Karpas-422 (cell line): ENCODE measurements around the gene MAMLD1. TPM values are rescaled to one million over a fixed set of nuclear protein-coding genes. Genes with fewer than 3 reads are reported as not detected.
A peak's percentile ranks its signal among the peaks of the same experiment; 100 is the strongest.

Experiments
- DNase-seq: peaks from one replicate; pipeline ENCODE4 v3.0.0-alpha.2; 2015
- H2AFZ ChIP-seq: fragments of 200-600 bp; sonication (generic); 2 replicates; pipeline ENCODE4 v1.6.1; 2014; ENCODE audit warnings: antibody characterized with exemption, low read length, mixed read lengths
- H3K27ac ChIP-seq: fragments of 200-600 bp; sonication (generic); 2 replicates; pipeline ENCODE4 v1.5.1; 2014; ENCODE audit warnings: mild to moderate bottlenecking, low read length, moderate library complexity
- H3K27me3 ChIP-seq: fragments of 200-600 bp; sonication (generic); 2 replicates; pipeline ENCODE4 v1.6.1; 2014; ENCODE audit warnings: low read length, mixed read lengths
- H3K36me3 ChIP-seq: fragments of 200-600 bp; sonication (generic); 2 replicates; pipeline ENCODE4 v1.6.1; 2014; ENCODE audit warnings: low read length, mixed read lengths; ENCODE audit not compliant: insufficient read depth
- H3K4me1 ChIP-seq: fragments of 200-600 bp; sonication (generic); 2 replicates; pipeline ENCODE4 v1.6.1; 2014; ENCODE audit warnings: mild to moderate bottlenecking, low read length, mixed read lengths
- H3K4me2 ChIP-seq: fragments of 200-600 bp; sonication (generic); 2 replicates; pipeline ENCODE4 v1.6.1; 2014; ENCODE audit warnings: low read length, low read depth, mild to moderate bottlenecking; ENCODE audit not compliant: poor library complexity, severe bottlenecking
- H3K4me3 ChIP-seq: fragments of 200-600 bp; sonication (generic); 2 replicates; pipeline ENCODE4 v1.5.1; 2014; ENCODE audit warnings: mild to moderate bottlenecking, antibody characterized with exemption, low read length, mixed read lengths
- H3K79me2 ChIP-seq: fragments of 200-600 bp; sonication (generic); 2 replicates; pipeline ENCODE4 v1.6.1; 2014; ENCODE audit warnings: mild to moderate bottlenecking, low read length, mixed read lengths
- H3K9ac ChIP-seq: fragments of 200-600 bp; sonication (generic); 2 replicates; pipeline ENCODE4 v1.6.0; 2014; ENCODE audit warnings: low read length
- H3K9me2 ChIP-seq: fragments of 200-600 bp; sonication (generic), shearing (Covaris generic); replicated peaks from 2 replicates; pipeline ENCODE4 v1.6.0; 2014; ENCODE audit warnings: mild to moderate bottlenecking, low read length, moderate library complexity; ENCODE audit not compliant: insufficient read depth
- H3K9me3 ChIP-seq: fragments of 300-700, 200-600 bp; sonication (generic); 2 replicates; pipeline ENCODE4 v1.6.1; 2014; ENCODE audit warnings: low read length, mixed read lengths
- H4K20me1 ChIP-seq: fragments of 200-600 bp; sonication (generic); 2 replicates; pipeline ENCODE4 v1.6.1; 2014; ENCODE audit warnings: mild to moderate bottlenecking, antibody characterized with exemption, low read length, low read depth; ENCODE audit not compliant: insufficient read depth
- total RNA-seq: library from RNA; depleted of rRNA; stranded (reverse); fragments of >200 nt; shearing (Covaris generic); gene quantifications from 2 replicates; pipeline ENCODE4 v1.2.3, GENCODE V29; 2014; ENCODE audit warnings: low replicate concordance

MAMLD1 gene
- total RNA-seq, 1 experiment from 2014 or later: 37.8 TPM

- Histone ChIP-seq H3K79me2 (peaks cover 8% of the 10 kb centered on the region), H3K27ac (no peak overlapping the region), H3K4me2 (no peak overlapping the region), H3K9me2 (no peaks in the 10 kb centered on the region), H2AFZ (no peak overlapping the region), H3K4me3 (no peak overlapping the region), H3K9ac (no peak overlapping the region), H3K36me3 (no peaks in the 10 kb centered on the region), H3K4me1 (peaks cover 14% of the 10 kb centered on the region), H3K9me3 (no peaks in the 10 kb centered on the region), H4K20me1 (0 out of 2 replicates have a peak, but pooled peaks cover 4% of the 10 kb centered on the region), H3K27me3 (no peaks in the 10 kb centered on the region)
- no peak for DNase-seq
Observed at GRCh38 chrX:150358651-150359050, 4.5 kb upstream of the MAMLD1 start.

GRCh38 chrX:150360331-150360730 lies 2.8 kb upstream of the MAMLD1 start:
- Histone ChIP-seq H4K20me1 (0 out of 2 replicates have a peak, but pooled peaks cover 4% of the 10 kb centered on the region), H3K9ac (no peak overlapping the region), H3K4me1 (peaks cover 14% of the 10 kb centered on the region), H2AFZ (no peak overlapping the region), H3K27ac (no peak overlapping the region), H3K4me3 (no peak overlapping the region), H3K79me2 (peaks cover 22% of the 10 kb centered on the region), H3K9me2 (no peaks in the 10 kb centered on the region), H3K9me3 (no peaks in the 10 kb centered on the region), H3K36me3 (no peaks in the 10 kb centered on the region), H3K4me2 (no peak overlapping the region), H3K27me3 (no peaks in the 10 kb centered on the region)
- no peak for DNase-seq

DNA sequence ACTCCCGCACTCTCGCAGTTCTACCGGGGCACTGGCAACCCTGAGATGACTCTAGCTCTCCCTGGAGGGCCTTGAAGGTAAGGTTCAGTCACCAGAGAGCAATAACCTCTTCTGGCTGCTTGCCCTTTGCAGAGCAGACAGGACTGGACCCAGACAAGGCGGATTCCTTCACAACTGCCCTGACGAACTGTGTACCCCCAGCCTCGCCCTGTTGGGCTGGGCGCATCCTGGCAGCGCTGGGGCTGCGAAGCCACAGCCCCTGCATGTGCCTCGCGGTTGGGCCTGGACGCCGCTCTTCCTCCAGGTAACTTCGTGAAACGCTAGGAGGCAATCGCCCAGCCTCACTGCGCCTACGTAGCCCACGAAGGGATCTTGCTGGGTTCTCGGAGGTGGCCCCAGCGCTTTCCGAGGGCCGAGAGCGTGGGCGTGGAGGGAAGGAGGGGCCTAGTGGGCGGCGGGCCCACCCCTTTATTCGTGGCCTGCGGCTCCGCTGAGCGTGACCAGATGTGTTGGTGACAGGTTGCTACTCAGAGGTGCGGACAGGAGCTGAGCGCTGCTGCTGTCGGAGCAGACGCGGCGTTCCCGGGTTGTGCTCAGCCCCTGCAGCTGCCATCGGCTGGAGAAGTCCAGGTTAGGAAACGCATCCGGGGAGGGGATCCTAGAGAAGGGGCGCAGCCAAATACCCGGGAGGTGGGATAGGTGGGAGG lies 1.9 kb upstream of the MAMLD1 start:
- Histone ChIP-seq H3K27me3 (no peaks in the 10 kb centered on the region), H2AFZ (no peak overlapping the region), H3K4me3 (peak overlapping the region; percentile 80; the same call in 1 of the 2 replicates), H3K4me2 (peak overlapping the region; percentile 81), H4K20me1 (0 out of 2 replicates have a peak, but pooled peaks cover 4% of the 10 kb centered on the region), H3K4me1 (peaks cover 22% of the 10 kb centered on the region), H3K9me2 (no peaks in the 10 kb centered on the region), H3K79me2 (peaks cover 31% of the 10 kb centered on the region), H3K9me3 (no peaks in the 10 kb centered on the region), H3K9ac (peak overlapping the region; percentile 96; the same call in 1 of the 2 replicates), H3K27ac (no peak overlapping the region), H3K36me3 (peaks cover 5% of the 10 kb centered on the region)
- DNase-seq: peak; percentile 65

GRCh38 chrX:150361777-150362351 lies 1.3 kb upstream of the MAMLD1 start:
- peak overlapping the region; percentile 96 for H3K9ac ChIP-seq
- peaks cover 12% of the 10 kb centered on the region for H3K36me3 ChIP-seq
- DNase-seq: no peak
- H3K4me2 ChIP-seq: peak overlapping the region; percentile 81
- H3K9me2 ChIP-seq: no peaks in the 10 kb centered on the region
- H3K4me3 ChIP-seq: peak overlapping the region; percentile 80
- H4K20me1 ChIP-seq: 0 out of 2 replicates have a peak, but pooled peaks cover 4% of the 10 kb centered on the region
- H3K9me3 ChIP-seq: no peaks in the 10 kb centered on the region; the same call in 1 of the 2 replicates
- H3K27ac ChIP-seq: no peak overlapping the region
- peaks cover 37% of the 10 kb centered on the region for H3K79me2 ChIP-seq
- H3K4me1 ChIP-seq: peaks cover 29% of the 10 kb centered on the region
- H3K27me3 ChIP-seq: no peaks in the 10 kb centered on the region
- no peak overlapping the region for H2AFZ ChIP-seq

DNA sequence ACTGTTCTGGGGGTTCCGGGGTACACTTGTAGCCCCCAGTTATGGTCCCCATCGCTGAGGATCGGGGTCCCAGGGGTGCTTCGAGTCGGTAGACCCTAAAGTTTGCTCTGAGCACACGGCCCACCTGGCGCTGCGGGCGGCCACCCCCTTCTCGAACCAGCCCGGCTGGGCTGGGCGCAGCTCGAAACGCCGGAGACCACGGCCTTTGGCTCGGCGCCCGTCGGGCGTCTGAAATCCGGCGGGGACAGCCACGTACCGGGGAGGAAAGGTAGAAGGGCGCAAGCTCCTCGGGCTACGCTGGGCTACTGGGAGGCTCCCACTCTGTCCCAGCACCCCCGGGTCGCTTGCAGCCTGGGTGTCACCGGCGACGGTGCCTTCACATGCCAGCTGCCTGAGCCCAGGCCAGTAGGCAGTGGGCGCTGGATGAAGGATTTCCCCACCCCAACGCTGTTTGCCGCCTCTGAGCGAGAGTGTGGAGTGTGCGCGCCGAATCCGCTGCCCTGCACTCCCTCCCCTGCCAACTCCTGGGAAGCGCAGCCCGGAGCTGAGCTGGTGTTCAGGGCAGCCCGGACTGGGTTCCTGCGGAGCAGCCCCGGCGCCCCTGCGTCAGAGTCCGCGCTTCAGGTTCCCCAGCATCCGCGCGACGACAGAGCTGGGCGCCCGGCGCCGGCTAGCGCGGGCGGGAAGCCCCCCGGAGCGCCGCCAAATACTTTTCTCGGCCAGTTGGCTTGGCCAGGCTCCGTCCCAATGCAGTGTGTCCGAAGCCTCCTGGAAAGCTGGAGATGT lies 637 bp downstream of the MAMLD1 start:
- H2AFZ ChIP-seq: no peak overlapping the region
- H3K9me3 ChIP-seq: no peaks in the 10 kb centered on the region; the same call in 1 of the 2 replicates
- peaks cover 17% of the 10 kb centered on the region for H3K36me3 ChIP-seq
- peaks cover 31% of the 10 kb centered on the region for H3K4me1 ChIP-seq
- H3K79me2 ChIP-seq: peaks cover 44% of the 10 kb centered on the region
- H3K9me2 ChIP-seq: no peaks in the 10 kb centered on the region
- H3K4me3 ChIP-seq: peak overlapping the region; percentile 80
- H3K9ac ChIP-seq: peak overlapping the region; percentile 96
- peak overlapping the region; percentile 81 for H3K4me2 ChIP-seq
- no peaks in the 10 kb centered on the region for H3K27me3 ChIP-seq
- peak overlapping the region; percentile 94 for H3K27ac ChIP-seq
- peak; percentile 73 for DNase-seq
- H4K20me1 ChIP-seq: 0 out of 2 replicates have a peak, but pooled peaks cover 4% of the 10 kb centered on the region

DNA sequence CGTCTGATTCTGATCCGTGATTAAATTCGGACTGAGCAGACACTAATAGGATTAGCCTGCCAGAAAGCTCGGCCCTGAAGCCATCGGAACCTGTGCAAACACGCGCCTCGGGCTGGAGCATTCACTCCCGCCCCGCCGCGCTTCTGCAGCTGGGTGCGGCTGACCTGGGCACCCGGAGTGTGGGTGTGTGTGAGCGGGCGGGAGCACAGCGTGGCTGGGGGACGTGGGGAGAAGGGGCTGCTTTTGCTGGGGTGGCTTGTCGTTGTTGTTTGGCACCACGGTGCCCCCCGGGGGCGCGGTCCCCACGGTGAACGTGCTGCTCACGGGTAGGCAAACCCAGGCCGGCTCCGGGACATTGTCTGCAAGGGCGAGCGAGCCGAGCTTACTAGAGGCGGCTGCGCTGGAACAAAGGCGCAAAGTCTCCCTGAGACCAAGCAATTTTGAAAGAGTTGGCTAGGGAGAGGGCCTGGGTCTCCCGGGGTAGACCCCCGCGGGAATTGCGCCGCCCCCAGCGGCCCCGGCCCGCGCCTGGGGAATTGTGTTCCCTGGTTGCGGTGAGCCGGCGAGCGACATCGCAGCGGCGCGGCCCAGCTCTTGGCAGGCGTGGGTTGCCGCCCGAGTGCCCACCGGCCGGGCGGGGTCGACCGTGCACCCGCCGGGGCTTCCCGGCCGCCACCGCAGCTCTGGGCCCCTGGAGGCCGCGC lies 1.4 kb downstream of the MAMLD1 start:
- H3K79me2 ChIP-seq: peaks cover 51% of the 10 kb centered on the region
- 0 out of 2 replicates have a peak, but pooled peaks cover 4% of the 10 kb centered on the region for H4K20me1 ChIP-seq
- H3K9ac ChIP-seq: peak overlapping the region; percentile 96
- H3K27me3 ChIP-seq: no peaks in the 10 kb centered on the region
- peak overlapping the region; percentile 94 for H3K27ac ChIP-seq
- peak overlapping the region; percentile 81 for H3K4me2 ChIP-seq
- no peaks in the 10 kb centered on the region; the same call in 1 of the 2 replicates for H3K9me3 ChIP-seq
- no peaks in the 10 kb centered on the region for H3K9me2 ChIP-seq
- H3K4me1 ChIP-seq: peaks cover 37% of the 10 kb centered on the region
- DNase-seq: peak; percentile 71
- peak overlapping the region; percentile 80 for H3K4me3 ChIP-seq
- H2AFZ ChIP-seq: no peak overlapping the region
- peaks cover 17% of the 10 kb centered on the region for H3K36me3 ChIP-seq

GRCh38 chrX:150365051-150365989 lies 2.2 kb downstream of the MAMLD1 start:
- no peaks in the 10 kb centered on the region for H3K27me3 ChIP-seq
- H3K9me3 ChIP-seq: no peaks in the 10 kb centered on the region; the same call in 1 of the 2 replicates
- DNase-seq: peak; percentile 82
- no peaks in the 10 kb centered on the region for H3K9me2 ChIP-seq
- H3K27ac ChIP-seq: peak overlapping the region; percentile 71
- H4K20me1 ChIP-seq: peaks cover 4% of the 10 kb centered on the region; the same call in 1 of the 2 replicates
- H3K4me3 ChIP-seq: peak overlapping the region; percentile 80
- H2AFZ ChIP-seq: no peak overlapping the region
- H3K36me3 ChIP-seq: peaks cover 17% of the 10 kb centered on the region
- peaks cover 45% of the 10 kb centered on the region for H3K4me1 ChIP-seq
- H3K4me2 ChIP-seq: peak overlapping the region; percentile 65
- H3K9ac ChIP-seq: peak overlapping the region; percentile 96
- H3K79me2 ChIP-seq: peaks cover 59% of the 10 kb centered on the region
